HL-60/S4 treated with retinoic acid at 250 ng/mL for 4 days and 3 days (cell line): ENCODE data around the gene ABI3.

Source experiments
- in situ Hi-C: fragments of 300-500 bp; cut with MboI; formaldehyde crosslinking; loops from 2 replicates; pipeline ENCODE4 v1.7.0; 2022; ENCODE audit warnings: low sequenced_read_pairs

ABI3 gene

DNA sequence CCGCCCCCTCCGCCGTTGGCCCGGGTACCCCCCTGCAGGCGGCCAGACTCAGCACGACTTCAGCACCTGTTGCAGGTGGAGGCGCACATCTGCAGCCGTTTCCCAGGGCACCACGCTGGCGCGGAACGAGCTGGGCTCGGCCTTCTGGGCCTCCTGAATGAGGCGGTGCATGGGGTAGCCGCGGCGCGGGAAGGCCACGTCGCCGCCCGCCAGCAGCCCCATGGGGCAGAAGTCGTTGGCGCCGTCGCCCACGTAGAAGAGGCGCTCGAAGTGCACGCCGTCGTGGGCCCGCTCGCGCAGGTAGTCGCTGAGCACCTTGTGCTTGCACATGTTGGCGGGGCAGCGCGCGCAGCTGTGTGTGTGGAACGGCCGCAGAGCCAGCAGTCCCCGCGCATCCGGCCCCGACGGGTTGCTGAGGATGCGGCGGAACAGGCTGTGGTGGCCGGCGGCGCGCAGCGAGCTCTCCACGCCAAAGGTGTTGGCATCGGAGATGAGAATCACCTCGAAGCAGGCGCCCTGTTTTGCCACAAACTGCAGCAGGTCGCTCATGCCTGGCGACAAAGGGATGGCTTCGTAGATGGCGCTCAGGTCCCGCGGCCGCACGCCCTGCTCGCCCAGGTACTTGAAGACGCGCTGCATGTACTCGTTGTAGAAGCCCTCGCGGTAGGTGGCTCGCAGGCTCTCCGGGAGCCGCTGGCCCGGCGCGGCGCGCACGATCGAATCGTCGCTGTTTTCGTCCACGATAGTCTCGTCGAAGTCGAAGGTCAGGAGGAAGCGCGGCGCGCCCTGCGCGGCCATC, 13.9 kb downstream of the ABI3 start:
- in situ Hi-C loops = no loop called here

DNA sequence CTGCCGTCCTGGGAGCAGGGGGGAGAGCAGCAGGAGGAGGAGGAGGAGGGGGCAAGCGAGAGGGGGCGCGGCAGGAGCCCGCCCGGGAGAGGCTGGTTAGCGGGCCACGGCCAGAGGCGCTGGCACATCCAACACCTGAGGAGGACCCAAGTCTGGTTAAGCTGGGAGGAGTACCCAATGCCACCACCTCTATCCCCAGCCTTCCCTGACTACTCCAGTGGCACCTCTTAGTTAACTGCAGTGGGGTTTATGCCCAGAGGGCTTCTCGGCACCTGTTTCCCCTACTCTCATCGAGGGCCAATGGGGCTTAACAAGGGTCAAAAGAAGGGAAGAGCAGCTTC, 14.5 kb downstream of the ABI3 start:
- in situ Hi-C loops = no loop called here

DNA sequence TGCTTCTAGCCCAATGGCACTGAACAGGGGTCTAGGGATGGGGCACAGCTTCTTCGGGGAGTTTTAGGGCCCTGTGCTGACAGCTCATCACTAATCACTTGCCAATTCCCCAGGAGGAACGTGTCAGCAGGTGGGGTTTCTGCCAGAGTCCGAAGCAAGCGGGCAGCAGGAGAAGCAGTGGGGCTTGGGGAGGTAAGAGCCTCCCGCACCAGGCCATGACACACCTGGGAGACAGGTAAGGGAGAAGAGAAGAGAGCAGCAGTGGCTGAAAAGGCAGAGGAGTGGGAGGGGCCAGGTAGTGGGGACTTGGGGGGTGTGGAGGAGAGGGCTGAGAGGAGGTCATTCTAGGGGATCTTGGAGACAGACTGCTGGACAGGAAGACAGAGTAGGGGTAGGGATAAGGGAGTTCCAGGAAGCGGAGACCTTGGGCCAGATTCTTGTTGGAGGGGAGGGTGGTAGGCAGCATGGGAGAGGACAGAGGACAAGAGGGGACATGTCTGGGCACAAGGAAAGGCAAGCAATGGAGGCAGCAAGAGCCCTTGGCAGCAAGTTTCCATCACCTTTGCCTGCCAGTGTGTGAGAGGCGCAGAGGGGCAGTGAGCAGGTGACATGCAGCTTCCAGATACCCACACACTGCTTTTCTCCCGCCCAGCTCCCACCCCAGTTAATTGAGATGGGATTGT, 15.2 kb downstream of the ABI3 start:
- in situ Hi-C loops = no loop called here

DNA sequence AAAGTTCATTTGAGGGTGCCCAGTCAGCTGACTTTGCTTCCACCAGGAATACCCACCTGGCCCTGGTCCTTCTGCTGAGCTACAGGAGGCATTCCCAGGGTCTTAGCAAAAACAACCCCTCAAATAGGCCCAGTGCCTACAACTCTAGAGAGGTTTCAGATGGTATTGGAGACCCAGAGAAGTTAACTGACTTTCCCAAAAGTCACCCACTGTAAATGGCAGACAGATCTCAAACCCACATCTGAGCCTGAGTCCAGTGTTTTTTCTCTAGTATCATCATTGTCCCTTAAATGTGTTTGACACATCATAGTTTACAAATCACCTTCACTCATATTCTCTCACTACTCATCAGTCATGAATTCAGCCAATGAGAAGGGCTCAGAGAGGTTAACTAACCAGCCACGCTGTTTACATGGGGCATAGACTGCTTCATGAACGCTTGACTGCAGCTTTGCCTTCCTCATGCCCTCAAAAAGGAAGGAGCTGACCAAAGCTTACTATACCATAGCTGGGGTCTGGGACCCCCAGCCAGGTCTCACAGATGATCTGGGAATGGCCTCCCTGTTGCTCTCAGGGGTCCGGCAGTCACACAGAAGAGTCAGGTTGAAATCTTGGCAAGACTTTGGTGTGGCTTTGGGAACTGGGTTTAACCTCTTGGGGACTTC, 16.4 kb downstream of the ABI3 start:
- in situ Hi-C loops = no loop called here

DNA sequence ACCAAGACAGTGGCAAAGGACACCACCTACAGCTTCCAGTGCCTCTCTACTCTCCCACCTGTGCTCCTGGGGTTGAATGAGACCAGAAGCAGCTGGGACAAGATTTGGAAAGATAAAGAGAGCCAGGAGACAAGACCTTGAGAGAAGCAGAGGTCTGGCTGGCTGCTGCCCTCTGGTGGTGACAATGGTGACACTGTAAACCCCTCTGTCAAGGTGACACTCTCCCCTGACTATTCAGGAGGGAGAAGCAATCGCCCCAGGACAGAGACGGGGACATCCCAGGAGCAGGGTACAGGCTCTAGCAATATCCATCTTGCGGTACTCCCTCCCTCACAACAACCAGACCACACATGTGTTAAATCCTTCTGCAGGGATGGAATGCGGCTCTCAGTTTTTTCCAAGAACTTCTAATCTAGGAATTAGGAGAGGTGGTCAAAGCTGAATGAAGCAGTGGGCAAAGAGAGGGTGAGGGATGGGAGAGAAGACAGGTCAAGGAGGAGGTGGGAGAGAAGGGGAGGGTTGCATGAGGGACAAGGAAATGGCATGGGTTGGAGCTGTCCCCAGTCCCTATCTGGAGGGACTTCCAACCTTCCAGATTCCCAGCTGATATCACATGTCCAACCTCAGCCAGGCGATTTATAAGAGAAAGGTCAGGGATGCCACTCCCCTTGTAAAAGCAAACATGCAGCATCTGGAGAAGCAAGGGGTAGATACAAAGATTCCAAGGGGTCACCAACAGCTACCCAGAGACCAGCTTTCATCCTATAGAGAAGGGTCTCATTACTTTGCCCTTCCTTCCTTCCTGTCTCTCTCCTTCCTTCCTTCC, 17.1 kb downstream of the ABI3 start:
- in situ Hi-C loops = no loop called here

DNA sequence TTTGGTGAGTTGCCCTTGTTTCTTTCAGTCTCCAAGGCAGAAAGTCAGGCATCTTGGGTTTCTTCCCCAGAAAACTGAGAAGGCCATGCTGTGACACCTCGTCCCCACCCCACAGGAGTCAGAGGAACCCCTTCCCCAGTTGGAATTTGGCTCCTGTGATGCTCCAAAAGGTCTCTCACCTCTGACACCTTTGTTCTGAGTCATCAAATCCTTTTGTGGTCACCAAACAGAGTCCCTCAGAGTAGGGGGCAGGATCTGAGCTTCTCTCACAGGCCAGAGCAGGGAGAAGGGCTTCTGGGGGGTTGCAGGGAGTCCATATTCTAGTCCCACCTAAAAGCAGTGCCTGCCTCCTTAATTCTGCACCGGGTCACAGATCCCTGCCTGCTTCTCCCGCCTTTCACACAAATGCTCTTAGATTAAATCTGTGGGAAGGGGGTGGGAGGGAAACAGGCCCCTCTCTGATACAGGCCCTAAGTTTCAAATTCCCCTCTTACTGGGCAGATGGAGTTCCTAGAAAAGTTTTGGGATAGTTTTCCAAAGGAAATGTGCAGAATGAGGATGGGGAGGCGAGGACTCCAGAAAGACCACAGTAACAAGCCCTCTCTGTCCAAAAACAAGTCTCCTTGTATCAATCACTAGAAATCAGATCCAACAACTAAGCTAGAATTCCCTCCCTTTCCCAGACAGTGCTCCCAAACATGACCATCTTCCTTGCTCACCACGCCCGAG, 18.7 kb downstream of the ABI3 start:
- in situ Hi-C loops = no loop called here

DNA sequence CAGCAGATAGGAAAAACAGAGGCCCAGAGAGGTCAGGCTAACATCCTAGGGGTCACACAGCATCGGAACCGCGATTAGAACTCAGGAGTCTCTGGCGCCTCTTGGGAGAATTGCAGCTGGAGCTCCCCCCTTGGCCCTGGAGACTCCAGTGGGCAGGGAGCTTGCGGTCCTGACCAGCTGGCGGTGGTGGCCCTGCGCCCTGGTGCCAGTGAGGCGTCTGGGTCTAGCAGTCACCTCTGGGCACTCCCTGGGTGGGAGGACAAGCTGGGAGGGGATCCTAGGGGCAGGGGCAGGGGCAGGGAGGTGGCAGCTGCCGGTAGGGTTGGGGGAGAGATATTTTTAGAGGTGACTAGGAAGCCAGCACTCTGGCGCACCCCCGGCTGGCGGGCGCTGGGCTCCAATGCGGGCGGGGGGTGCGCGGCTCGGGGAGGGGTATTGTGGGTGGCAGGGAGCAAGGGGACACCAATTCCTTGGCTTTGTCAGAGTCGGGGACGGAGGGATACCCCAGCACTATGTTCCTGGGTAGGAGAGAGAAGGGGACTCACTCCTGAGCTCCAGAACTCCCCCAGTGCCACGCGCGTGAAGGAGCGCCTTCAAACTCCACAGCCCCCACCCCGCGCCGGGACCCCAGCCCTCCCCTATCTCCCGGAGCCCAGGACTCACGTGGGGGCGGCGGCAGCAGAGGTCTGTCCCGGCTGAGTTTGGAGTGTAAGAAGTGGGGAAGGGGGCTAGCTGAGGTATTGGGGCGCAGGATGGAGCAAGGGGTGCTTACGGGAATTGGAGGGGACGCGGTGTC, 19.5 kb downstream of the ABI3 start:
- in situ Hi-C loops = no loop called here

DNA sequence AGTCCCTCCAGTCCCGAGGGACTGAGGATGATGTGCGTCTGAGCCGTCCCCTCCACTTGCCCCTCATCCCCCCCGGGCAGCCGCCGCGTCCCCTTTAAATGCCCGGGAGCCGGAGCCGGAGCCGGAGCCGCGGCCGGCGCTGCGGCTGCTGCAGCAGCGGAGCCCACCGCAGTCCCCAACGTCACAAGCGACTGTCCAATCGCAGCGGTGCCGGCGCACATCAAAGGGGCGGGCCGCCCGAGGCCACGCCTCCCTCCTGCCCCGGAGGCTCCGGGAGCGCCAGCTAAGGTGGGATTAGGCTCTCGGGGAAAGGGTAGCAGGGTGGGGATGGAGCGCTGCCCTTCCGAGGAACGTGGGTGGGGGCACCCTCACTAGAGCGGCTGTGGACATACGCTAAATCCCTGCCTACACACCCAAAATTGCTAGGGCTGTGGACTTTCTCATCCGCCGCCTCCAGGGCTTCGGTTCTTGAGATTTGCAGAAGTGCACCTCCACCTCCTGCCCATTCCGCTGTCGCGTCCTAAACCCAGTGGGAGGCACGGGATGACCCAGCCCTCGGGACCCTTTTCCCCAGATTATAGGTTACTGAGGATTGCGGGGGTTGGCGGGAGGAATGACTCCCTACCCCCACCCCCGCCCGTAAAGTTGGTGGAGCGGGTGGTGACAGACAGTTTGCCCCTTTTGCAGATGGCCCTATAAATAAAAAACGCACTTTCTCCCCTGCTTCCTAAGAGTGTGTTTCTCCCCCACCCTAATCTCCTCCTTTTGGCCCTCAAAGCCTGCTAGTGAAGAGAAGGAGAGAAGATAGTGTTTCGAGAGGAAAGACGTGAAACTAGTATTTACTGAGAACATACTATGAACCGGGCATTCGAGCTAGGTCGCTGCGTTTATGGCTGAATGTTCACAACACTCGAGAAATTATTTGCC, 20.4 kb downstream of the ABI3 start, which contains the start of gene PHOSPHO1:
Gene PHOSPHO1 (minus strand): TSS at position 152 of the 927 bp plus-strand sequence. CDS start 4,096 bp downstream, outside the sequence.
- in situ Hi-C loops = no loop called here

DNA sequence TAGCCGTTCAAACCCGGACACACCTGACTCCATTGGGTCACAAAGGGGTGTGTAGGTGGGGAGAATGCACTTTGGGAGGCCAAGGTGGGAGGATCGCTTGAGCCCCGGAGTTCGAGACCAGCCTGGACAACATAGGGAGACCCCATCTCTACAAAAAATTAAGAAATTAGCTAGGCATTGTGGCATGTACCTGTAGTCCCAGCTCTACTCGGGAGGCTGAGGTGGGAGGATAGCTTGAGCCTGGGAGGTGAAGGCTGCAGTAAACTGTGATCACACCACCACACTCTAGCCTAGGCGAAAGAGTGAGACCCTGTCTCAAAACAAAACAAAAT, 21.0 kb downstream of the ABI3 start:
- in situ Hi-C loops = no loop called here

DNA sequence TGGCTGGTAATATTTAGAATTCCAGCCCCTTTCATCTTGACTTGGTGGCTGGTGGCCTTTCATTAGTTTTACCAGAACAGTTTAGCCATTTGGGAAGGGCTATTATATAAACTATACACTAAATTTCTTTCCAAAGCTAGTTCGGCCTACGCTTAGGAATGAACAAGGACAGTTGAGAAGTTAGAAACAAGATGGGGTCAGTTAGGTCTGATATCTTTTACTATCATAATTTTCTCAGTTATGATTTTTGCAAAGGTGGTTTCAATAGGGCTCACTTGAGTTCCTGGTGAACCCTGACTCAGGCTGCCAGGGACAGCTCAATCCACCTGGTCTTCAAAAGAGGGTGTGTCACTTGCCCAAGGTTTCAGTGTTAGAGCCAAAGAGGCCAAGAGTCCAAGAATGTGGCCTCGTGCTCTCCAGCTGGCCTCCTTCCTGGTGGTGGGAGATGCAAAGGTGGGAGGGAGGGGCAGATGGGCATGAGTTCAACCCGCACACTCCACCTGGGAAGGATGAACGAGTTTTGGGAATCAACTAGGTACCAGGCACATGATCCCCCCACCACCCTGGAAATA, 24.1 kb downstream of the ABI3 start:
- in situ Hi-C loops = no loop called here

DNA sequence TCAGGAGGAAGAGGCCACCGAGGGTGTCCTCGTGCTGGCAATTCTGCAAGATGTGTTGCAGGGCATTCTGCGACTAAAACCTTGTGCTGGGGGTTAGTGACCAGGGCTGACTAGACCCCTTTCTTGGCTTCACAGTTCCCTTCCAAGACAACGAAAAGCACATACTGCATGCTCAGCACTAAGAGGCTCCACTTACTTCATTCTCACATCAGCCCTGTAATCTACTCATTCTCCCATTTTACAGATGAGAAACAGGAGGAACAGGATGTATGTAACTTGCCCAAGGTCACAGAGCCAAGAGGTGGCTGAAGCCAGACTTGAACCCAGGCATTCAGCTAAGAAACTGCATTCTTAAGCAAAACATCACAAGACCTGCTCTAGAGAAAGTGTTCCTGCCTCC, 25.4 kb downstream of the ABI3 start:
- in situ Hi-C loops = no loop called here

DNA sequence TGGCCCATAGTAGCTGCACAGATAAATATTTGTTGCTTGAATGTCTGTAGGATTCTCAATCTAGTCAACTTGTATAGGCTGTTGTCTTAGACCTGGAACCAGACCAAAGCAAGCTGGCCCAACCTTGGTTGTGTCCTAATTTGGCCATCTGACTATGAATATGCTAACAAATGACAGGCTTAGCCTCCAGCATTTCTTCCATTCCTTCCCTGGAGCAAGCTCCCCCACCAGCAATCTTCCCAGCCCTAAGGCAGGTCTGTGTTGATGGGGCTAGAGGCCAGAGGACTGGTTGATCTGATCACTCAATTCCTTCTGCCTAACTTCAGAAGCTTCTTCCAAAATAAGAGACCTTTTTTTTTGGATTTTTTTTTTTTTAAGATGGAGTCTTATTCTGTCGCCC, 29.5 kb downstream of the ABI3 start:
- in situ Hi-C loops = no loop called here

DNA sequence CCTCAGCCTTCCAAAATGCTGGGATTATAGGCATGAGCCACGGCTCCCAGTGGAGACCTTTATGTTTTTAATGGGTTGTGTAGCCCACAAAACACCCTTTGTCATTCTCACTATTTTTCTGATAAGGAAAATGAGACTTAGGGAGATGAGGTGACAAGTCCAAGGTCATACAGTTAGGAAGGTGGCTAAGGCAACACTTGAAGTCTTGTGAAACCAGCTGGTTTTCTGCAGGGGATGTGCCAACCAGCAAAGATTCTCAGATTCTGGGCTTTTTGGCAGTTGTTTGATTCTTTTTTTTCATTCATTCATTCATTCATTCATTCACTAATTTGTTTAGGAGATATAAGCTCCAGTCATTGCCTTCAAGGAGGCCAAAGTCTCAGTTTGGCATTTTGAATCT, 30.1 kb downstream of the ABI3 start:
- in situ Hi-C loops = no loop called here

DNA sequence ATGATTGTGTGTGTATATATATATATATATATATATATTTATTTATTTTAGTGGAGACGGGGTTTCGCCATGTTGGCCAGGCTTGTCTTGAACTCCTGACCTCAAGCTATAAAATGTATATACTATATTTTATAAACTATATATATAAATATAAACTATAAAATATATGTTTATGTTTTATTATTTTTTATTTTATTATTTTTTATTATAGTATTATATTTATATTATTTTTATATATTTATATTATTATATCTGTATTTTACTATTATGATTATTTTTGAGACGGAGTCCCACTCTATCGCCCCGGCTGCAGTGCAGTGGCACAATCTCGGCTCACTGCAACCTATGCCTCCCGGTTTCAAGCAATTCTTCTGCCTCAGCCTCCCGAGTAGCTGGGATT, 30.5 kb downstream of the ABI3 start:
- in situ Hi-C loops = no loop called here

DNA sequence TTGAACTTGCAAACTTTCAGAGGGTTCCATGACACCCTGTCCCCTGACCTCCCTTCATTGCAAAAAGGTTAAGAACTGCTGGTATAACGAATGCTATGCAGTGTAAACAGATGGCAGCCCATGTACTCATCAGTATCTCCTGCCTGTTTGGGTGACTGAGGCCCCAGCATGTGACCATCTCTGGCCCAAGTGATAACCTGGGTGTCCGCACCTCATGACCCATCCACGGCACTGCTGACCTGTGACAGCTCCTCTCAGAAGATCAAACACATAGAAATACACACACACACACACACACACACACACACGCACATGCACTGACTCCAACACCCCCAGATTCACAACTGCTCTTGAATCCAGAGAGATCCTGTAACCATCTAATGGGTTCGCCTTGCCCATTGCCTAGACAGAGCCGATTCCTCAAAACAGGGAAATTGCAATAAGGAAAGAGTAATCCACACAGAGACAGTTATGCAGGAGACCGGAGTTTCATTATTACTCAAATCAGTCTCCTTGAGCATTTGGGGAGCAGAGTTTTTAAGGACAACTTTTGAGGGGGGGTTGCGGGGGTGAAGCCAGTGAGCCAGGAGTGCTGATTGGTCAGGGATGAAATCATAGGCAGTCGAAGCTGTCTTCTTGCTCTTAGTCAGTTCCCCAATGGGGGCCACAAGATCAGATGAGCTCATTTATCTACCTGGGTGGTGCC, 31.3 kb downstream of the ABI3 start:
- in situ Hi-C loops = no loop called here

DNA sequence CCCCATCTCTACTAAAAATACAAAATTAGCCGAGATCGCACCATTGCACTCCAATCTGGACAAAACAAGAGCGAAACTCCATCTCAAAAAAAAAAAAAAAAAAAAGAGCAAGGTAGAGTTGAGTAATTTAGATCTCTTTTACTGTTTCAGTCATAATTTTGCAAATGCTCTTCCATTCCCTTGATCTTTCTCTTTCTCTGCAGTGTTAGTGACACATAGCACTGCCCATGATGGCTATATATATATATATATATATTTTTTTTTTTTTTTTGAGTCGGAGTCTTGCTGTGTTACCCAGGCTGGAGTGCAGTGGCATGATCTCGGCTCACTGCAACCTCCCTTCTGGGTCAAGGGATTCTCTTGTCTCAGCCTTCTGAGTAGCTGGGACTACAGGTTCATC, 32.3 kb downstream of the ABI3 start:
- in situ Hi-C loops = no loop called here

DNA sequence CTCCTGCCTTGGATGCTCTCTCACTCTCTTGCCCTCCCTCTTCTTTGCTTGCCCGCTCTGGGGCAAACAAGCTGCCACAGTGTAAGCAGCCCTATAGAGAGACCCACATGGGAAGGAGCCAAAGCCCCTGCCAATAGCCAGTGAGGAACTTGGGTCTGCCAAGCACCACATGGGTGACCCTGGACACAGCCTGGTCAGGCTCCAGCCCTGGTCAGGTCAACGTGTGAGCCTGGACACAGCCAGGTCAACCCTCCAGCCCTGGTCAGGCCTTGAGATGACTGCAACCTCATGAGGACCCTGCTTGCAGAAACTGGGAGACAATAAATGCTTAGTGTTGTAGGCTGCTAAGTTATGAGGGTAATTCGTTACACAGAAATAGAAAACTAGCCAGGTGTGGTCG, 34.3 kb downstream of the ABI3 start:
- in situ Hi-C loops = no loop called here

DNA sequence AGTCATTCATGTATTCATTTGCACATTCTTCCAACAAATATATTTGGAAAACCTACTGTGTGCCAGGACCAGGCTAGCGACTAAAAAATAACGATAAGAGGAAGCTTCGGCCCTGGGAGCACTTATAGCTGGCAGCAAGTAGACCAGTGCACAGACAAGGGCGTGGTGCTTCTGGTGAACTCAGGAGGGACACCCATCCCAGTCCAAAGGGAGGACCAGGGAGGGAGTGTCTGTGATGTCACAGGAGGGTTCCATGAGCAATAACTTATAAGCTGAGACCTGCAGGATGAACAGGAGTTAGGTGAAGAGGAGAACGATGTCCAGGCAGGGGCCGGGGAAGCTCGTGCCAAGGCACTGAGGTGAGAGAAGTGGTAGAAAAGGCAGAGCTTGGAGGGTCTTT, 37.4 kb downstream of the ABI3 start:
- in situ Hi-C loops = no loop called here
